ENCODE results near the gene TDP1.

- TF ChIP-seq CTCF (IDR thresholded peaks at IDR 0.05) (no peak), POLR2A (IDR thresholded peaks at IDR 0.05) (no peak), POLR2AphosphoS5 (IDR thresholded peaks at IDR 0.05) (no peak), EP300 (IDR thresholded peaks at IDR 0.05) (no peak)
Observed at GRCh38 chr14:90039253-90040010, 83.7 kb downstream of the TDP1 start.
